HFF-Myc (cell line): ENCODE data around the gene CCND2.

Experiments used
- DNase-seq: peaks from one replicate; pipeline ENCODE4 v3.0.0-alpha.2; 2011; ENCODE audit warnings: low read depth; ENCODE audit errors: extremely low read depth
- H3K4me3 ChIP-seq: replicated peaks from 2 replicates; pipeline ENCODE4 v1.5.1; 2011; ENCODE audit warnings: low read depth, mild to moderate bottlenecking, control low read depth, low read length
- CTCF ChIP-seq: IDR thresholded peaks from 2 replicates; pipeline ENCODE4 v1.5.1; 2012; ENCODE audit warnings: mild to moderate bottlenecking, low read depth, low read length, control low read depth; ENCODE audit errors: missing control alignments

The CCND2 gene

GRCh38 chr12:4256043-4256826 is 17.3 kb upstream of the CCND2 start:
- DNase-seq = no peak
- no peak overlapping the region for H3K4me3 ChIP-seq
- TF ChIP-seq CTCF = no peak

- DNase-seq = no peak
- TF ChIP-seq CTCF = no peak
- H3K4me3 ChIP-seq = no peak overlapping the region
Observed at GRCh38 chr12:4257442-4257841, 16.1 kb upstream of the CCND2 start.

- H3K4me3 ChIP-seq = no peak overlapping the region
- TF ChIP-seq CTCF = no peak
- DNase-seq = no peak
Observed at GRCh38 chr12:4259099-4259498, 14.5 kb upstream of the CCND2 start.

- no peak for TF ChIP-seq CTCF
- no peak overlapping the region for H3K4me3 ChIP-seq
- DNase-seq = no peak
Observed at GRCh38 chr12:4261655-4262054, 11.9 kb upstream of the CCND2 start.

- TF ChIP-seq CTCF = no peak
- H3K4me3 ChIP-seq = no peak overlapping the region
- DNase-seq = no peak
Observed at GRCh38 chr12:4265280-4265679, 8.3 kb upstream of the CCND2 start.

- DNase-seq = no peak
- no peak overlapping the region for H3K4me3 ChIP-seq
- no peak for TF ChIP-seq CTCF
Observed at GRCh38 chr12:4266990-4267389, 6.6 kb upstream of the CCND2 start.
